Heart left ventricle (tissue), 16 donors: ENCODE results near the gene CLCA2. TPM values are rescaled to one million over a fixed set of nuclear protein-coding genes. Genes with fewer than 3 reads are reported as not detected.

Experiments used
- ATAC-seq, 4 donors: fragments of 200-7000 bp; cut with Tn5 transposase; one replicate each; pipeline ENCODE4 v1.9.1; 2020 to 2022; ENCODE audit warnings: moderate library complexity in 4 of 4, mild to moderate bottlenecking in 3 of 4, moderate number of reproducible peaks in 1 of 4
- DNase-seq, 5 donors: peaks; one replicate each; pipeline ENCODE4 v3.0.0-alpha.2; 2020
- H3K27ac ChIP-seq, 12 donors: fragments of 200-600 bp; sonication (generic) in 4 of 12; one replicate each; pipeline versions ENCODE4 v1.5.0 to v1.8.0; 2016 to 2022; ENCODE audit warnings: mild to moderate bottlenecking in 2 of 12
- H3K27me3 ChIP-seq, 9 donors: fragments of 200-600 bp; sonication (generic) in 2 of 9; one replicate each; pipeline versions ENCODE4 v1.5.1 to v1.8.0; 2016 to 2022; ENCODE audit warnings: mild to moderate bottlenecking in 3 of 9
- H3K36me3 ChIP-seq, 9 donors: fragments of 200-600 bp; sonication (generic) in 2 of 9; one replicate each; pipeline versions ENCODE4 v1.5.0 to v1.8.0; 2018 to 2022; ENCODE audit warnings: mild to moderate bottlenecking in 2 of 9
- H3K4me1 ChIP-seq, 12 donors: fragments of 200-600 bp; sonication (generic) in 4 of 12; one replicate each; pipeline versions ENCODE4 v1.5.0 to v1.8.0; 2016 to 2022; ENCODE audit warnings: mild to moderate bottlenecking in 3 of 12
- H3K4me3 ChIP-seq, 12 donors: fragments of 200-600 bp; sonication (generic) in 4 of 12; one replicate each; pipeline versions ENCODE4 v1.5.0 to v1.8.0; 2017 to 2022; ENCODE audit warnings: mild to moderate bottlenecking in 9 of 12, moderate library complexity in 4 of 12
- H3K9me3 ChIP-seq, 12 donors: fragments of 200-600 bp; sonication (generic) in 4 of 12; one replicate each; pipeline versions ENCODE4 v1.5.0 to v1.8.0; 2016 to 2022; ENCODE audit warnings: mild to moderate bottlenecking in 1 of 12
- POLR2A ChIP-seq, 2 donors: fragments of 450-650 bp; IDR thresholded peaks; one replicate each; pipeline ENCODE4 v1.6.1; 2017; ENCODE audit warnings: antibody characterized with exemption in 2 of 2, mild to moderate bottlenecking in 2 of 2, moderate library complexity in 2 of 2
- WGBS, 4 donors: extraction: QIAGEN DNeasy Blood & Tissue Kit in 2 of 4; methylation state at CpG; one replicate each; pipeline versions ENCODE4 v1.1.5 to v1.1.7; 2013 to 2018; 5-methylcytosine and 5-hydroxymethylcytosine counted together
- intact Hi-C, 10 donors: fragments of 100-400 bp; cut with DNase I; formaldehyde crosslinking; loops; one replicate each; pipeline versions ENCODE4 v1.11.1 to v1.14.2; 2022
- polyA plus RNA-seq, 2 donors: library from polyadenylated mRNA; stranded (reverse); fragments of 200-250 nt; gene quantifications; one replicate each; pipeline ENCODE4 v1.2.3, GENCODE V29; 2013
- total RNA-seq, 9 donors: library from RNA; depleted of rRNA in 2 of 9; stranded (reverse); fragments of >200 nt in 2 of 9; fragmentation: NEBNext Ultra II Directional in 3 of 9; extraction: Animal tissue kit (Norgen Biotek cat#: 25700) in 3 of 9; gene quantifications; one replicate each; pipeline versions ENCODE4 v1.1.0 to v1.2.4, GENCODE V29; 2016 to 2023
- TF ChIP-seq, protein P1 (sequence below), 12 donors: fragments of 200-600 bp; sonication (generic) in 4 of 12; IDR thresholded peaks; one replicate each; pipeline versions ENCODE4 v1.5.0 to v1.8.0; 2018 to 2022; ENCODE audit warnings: antibody characterized with exemption in 12 of 12, mild to moderate bottlenecking in 5 of 12
- donor health status: ischemic (EF 13 %, LVEDD 7.1; RV severe dilation, severe dysfunction).
- donor health status: healthy with polysubstance abuse.
- donor health status: DM: no; HTN: yes; CAD: no.
- donor health status: DM: no; HTN: no; CAD: no.
- donor health status: ischemic (EF 25% LVEDD 6.9; RV normal size, moderate dysfunction).
- donor health status: ischemic (EF 25% LVEDD 5.7; RV mildly dilated, moderate dysfunction).
- donor health status: healthy.
- donor health status: DM: yes; HTN: yes; CAD: no.
- donor health status: ischemic (EF 35%, LVEDD 5.7; RV mildly dilated, moderate dysfunction).
- donor health status: nonischemic (EF 11% LVEDD 7.7; RV severe dilation, severe dysfunction).
- donor health status: DM: yes; HTN: yes; CAD: no.
- donor health status: PGD.
- donor health status: ischemic (EF 29% LVEDD 5.4; RV normal size, mild dysfunction).
- donor health status: nonischemic (EF 23%, LVEDD 6.1; RV moderate dilation, normal function).

The CLCA2 gene
- total and polyA plus RNA-seq, 11 donors, result 0.07 to 0.24 (median 0.16) TPM; not detected in 8

DNA sequence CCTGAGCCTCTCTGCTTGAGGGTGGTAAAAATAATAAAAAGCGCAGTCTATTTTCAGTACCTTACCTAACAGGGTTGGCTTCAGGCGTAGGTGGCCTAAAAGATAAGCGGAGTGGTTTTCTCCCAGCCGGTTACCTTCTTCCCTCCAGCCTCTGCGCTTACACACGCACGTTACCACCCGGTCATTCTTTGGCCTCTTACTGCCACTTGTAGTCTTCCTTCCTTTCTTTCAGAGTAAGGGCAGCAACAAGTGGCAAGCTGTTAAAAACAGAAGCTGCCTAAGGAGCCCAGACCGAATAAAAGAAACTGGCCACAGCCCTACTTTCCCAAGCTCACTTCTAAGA lies 80.1 kb downstream of the CLCA2 start:
- Histone ChIP-seq H3K27ac (peak overlapping the region; percentile 65 to 95 (median 88)), H3K4me3 (peak overlapping the region in 11 of 12 donors; percentile 15 to 60 (median 47)), H3K27me3 (no peaks in the 10 kb centered on the region), H3K9me3 (no peaks in the 10 kb centered on the region), H3K36me3 (no peaks in the 10 kb centered on the region), H3K4me1 (peaks cover 0 to 41% (median 17%) of the 10 kb centered on the region in 12 donors)
- intact Hi-C loops, result loop anchor here in 8 of 10 donors (2.0 to 10.0 kb wide), 8 partner anchors 29 to 241 kb away; partner anchors contain the start of genes SH3GLB1 (in 4 of the 8) and ODF2L (in 1 of the 8)
- WGBS, 4 donors, result 28 to 40% (median 37%) methylated on average over 9 of the region's 9 CpGs
- DNase-seq (peak in 4 of 5 donors; percentile 41 to 60 (median 50)), ATAC-seq (peak; percentile 52 to 86 (median 84))
- TF ChIP-seq, protein P1, sequence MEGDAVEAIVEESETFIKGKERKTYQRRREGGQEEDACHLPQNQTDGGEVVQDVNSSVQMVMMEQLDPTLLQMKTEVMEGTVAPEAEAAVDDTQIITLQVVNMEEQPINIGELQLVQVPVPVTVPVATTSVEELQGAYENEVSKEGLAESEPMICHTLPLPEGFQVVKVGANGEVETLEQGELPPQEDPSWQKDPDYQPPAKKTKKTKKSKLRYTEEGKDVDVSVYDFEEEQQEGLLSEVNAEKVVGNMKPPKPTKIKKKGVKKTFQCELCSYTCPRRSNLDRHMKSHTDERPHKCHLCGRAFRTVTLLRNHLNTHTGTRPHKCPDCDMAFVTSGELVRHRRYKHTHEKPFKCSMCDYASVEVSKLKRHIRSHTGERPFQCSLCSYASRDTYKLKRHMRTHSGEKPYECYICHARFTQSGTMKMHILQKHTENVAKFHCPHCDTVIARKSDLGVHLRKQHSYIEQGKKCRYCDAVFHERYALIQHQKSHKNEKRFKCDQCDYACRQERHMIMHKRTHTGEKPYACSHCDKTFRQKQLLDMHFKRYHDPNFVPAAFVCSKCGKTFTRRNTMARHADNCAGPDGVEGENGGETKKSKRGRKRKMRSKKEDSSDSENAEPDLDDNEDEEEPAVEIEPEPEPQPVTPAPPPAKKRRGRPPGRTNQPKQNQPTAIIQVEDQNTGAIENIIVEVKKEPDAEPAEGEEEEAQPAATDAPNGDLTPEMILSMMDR (IDR thresholded peaks at IDR 0.05), result no peak
- no peak for TF ChIP-seq POLR2A (IDR thresholded peaks at IDR 0.05)

DNA sequence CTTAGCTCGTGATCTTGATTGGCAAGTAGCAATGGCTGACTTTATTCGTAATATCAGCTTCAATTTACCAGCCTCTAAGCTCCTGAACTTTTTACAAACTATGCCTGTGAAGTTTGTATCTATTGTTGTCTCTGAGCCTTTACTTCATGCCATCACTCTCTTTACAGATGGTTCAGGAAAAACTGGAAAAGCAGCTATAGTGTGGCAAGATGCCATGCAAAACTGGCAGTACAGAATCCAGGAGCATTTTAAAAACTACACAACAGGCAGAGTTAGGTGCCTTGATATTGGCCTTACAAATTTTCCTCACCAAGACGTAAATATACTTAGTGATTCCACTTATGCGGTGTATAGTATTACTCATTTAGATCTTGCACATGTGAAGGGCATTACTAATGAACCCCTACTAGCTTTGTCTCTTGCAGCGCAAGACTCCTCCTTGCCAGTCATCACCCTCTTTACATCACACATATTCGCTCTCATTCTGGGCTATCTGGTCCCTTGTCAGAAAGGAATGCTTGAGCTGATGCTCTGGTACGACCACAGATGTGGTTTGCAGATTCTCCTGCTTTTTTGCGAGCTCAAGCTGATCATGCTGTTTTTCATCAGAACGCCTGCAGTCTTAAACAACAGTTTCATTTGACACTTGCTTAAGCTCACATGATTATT lies 81.1 kb downstream of the CLCA2 start:
- H3K9me3 ChIP-seq, result no peaks in the 10 kb centered on the region
- H3K4me3 ChIP-seq, result no peak overlapping the region
- TF ChIP-seq, protein P1 (IDR thresholded peaks at IDR 0.05), result no peak
- no peak for TF ChIP-seq POLR2A (IDR thresholded peaks at IDR 0.05)
- peaks cover 0 to 41% (median 17%) of the 10 kb centered on the region in 12 donors for H3K4me1 ChIP-seq
- intact Hi-C loops, result loop anchor here (2.0 to 10.0 kb wide), 11 partner anchors 30 to 240 kb away; partner anchors contain the start of genes SH3GLB1 (in 4 of the 10) and ODF2L (in 1 of the 10)
- H3K36me3 ChIP-seq, result no peaks in the 10 kb centered on the region
- H3K27ac ChIP-seq, result peak overlapping the region in 8 of 12 donors; percentile 84 to 95 (median 90)
- no peak for ATAC-seq
- 54 to 69% (median 64%) methylated on average over 9 of the region's 9 CpGs for WGBS, 4 donors
- no peak for DNase-seq
- no peaks in the 10 kb centered on the region for H3K27me3 ChIP-seq

DNA sequence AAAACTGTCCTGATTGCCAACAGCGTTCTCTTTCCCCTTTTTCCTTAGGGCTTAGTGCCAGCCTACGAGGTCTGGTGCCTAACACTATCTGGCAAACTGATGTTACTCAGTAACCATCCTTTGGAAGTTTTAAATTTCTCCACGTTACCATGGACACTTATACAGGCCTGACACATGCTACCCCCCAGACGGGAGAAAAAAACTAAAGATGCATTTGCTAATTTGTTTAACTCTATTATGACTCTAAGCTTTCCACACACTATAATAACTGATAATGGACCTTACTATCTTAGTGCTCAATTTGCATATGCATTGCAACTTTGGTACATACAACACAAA lies 81.6 kb downstream of the CLCA2 start:
- peak overlapping the region in 1 of 12 donors; percentile 86 for H3K27ac ChIP-seq
- WGBS, 4 donors, result 46 to 51% (median 47%) methylated on average over 4 of the region's 4 CpGs
- intact Hi-C loops, result loop anchor here (2.0 to 10.0 kb wide), 9 partner anchors 31 to 239 kb away; partner anchors contain the start of gene SH3GLB1 (in 4 of the 10)

More for the DNA sequence above, 81.6 kb downstream of the CLCA2 start:
- H3K4me3 ChIP-seq, result no peak overlapping the region
- DNase-seq, result no peak
- peaks cover 0 to 37% (median 15%) of the 10 kb centered on the region in 12 donors for H3K4me1 ChIP-seq
- TF ChIP-seq POLR2A (IDR thresholded peaks at IDR 0.05), result no peak
- H3K9me3 ChIP-seq, result no peaks in the 10 kb centered on the region
- no peaks in the 10 kb centered on the region for H3K27me3 ChIP-seq
- H3K36me3 ChIP-seq, result no peaks in the 10 kb centered on the region
- no peak for ATAC-seq

Other genes starting within 250 kb of the CLCA2 start
- 10 to 100 TPM in 6 of 9 donors, 1 to 10 TPM in 3; 6.2 to 23.7 (median 12.3) TPM for gene ODF2L, start 27.8 kb upstream of the CLCA2 start, total RNA-seq
- 10 to 100 TPM in 1 of 2 donors, 1 to 10 TPM in 1; 8.6 to 14.0 TPM for gene ODF2L, start 27.8 kb upstream of the CLCA2 start, polyA plus RNA-seq
- under 1 TPM in 1 of 9 donors, not detected in 8; 0.07 TPM for gene CLCA1, start 44.8 kb downstream of the CLCA2 start, total RNA-seq
- under 1 TPM in 1 of 2 donors, not detected in 1; 0.06 TPM for gene CLCA1, start 44.8 kb downstream of the CLCA2 start, polyA plus RNA-seq
- under 1 TPM in 1 of 9 donors, not detected in 8; 0.51 TPM for gene CLCA4, start 122.9 kb downstream of the CLCA2 start, total RNA-seq
- under 1 TPM in 1 of 2 donors, not detected in 1; 0.14 TPM for gene CLCA4, start 122.9 kb downstream of the CLCA2 start, polyA plus RNA-seq